Activated CD8-positive, alpha-beta memory T cell treated with anti-CD3 and anti-CD28 coated beads, Interleukin-2, amount 50 U/mL, for 48 hours (primary cell): ENCODE data around the gene ANO4.
"Not testable (repeated sequence)": the region's sequence is repeated elsewhere in the genome, so short reads cannot be mapped to it uniquely, and the experiment has no call there.

Experiments used
- DNase-seq: peaks from one replicate; pipeline ENCODE4 v3.0.0-alpha.2; 2020

The ANO4 gene

DNA sequence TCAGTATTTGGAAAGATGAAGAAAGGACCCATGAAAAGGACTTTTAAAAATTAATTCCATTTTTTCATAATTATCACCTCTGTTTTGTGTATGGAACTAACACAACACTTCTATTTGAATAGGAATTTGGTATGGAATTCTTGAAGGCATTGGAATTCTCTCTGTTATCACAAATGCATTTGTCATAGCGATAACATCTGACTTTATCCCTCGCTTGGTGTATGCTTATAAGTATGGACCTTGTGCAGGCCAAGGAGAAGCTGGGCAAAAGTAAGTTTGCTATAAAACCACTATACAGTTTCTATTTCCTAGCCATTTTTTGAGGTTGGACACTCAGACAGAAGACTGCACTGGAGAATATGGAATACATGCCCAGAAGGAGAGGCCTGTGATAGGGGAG, 316.9 kb downstream of the ANO4 start:
- DNase-seq = no peak

DNA sequence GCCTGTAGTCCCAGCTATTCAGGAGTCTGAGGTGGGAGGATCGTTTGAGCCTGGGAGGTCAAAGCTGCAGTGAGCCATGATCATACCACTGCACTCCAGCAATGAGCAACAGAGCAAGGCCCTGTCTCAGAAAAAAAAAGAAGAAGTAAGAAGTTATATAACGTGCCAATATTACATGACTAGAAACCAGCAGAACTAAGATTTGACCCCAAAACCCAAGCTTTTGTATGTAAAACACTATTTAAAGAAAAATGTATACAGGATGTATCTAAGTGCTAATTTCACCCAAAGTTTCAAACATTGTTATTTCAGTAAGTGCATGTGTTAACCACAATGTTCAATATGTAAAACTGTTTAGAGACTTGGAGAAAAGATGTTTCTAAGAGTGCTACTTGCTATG, 320.8 kb downstream of the ANO4 start:
- no peak for DNase-seq

DNA sequence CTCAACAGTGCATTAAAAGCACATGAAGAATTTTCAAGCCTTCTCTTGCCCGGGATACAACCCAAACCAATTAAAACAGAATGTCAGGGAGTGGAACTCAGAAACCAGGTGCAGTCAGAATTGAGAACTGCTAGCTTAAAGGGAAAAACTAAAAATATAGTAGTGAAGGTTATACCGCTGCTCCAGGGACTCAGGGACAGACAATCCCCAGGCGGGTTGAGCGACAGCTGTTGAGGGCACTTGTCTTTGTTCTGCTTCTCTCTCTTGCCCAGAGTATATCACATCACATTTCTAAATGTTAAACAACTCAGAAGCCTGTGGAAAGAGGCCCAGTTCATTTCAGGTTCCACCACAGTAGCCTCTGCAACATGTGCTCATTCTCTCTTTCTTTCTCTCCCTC, 322.3 kb downstream of the ANO4 start:
- no peak for DNase-seq

DNA sequence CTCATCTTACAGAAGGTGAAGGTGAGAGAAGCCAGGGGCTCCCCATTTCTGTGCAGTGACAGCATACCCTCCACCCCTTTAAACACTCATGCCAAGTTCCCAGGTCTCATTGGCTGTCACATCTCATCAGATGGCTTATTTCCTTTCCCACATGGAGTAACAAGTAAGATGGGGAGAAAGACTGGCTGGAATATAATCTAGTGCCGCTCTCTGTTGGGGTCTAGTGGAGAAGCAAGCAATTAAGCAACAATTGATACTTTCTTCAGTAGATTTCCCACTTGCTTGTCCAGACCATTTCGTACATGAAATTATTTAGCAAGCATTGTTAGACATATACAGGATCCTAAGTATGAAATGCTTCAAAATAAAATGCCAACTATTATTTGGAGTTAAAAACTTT, 323.3 kb downstream of the ANO4 start:
- DNase-seq = no peak

DNA sequence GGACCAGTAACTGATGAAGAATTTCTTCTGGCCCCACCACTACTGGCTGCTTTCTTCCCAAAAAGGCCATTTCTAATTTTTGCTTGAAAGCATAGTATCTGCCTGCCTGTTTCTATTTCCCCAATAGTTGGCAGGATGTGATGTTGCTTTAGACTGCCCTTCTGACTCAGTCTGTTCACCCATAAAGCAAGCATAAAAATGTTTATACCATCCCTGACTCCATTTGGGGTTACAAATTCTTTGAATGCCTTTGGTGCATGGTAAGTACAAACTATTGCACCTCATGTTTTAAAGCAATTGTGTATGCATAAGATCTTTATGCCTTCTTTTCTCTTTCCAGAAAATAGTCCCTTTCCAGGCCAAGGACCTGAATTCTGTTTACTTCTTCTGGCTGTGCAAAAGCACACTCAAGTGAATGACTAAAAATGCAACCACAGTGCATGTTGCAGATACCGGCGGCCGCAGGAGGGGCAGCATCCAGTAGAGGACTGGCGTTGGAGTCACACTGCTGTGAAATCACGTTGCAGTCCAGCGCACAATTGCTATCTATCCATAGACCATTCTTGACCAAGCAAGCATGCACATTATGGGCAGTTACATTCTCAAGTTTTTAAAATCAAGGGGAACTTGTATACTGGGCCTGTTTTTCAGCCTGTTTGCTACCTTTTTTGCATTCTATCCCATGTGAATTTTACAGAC, 333.1 kb downstream of the ANO4 start:
- no peak for DNase-seq

DNA sequence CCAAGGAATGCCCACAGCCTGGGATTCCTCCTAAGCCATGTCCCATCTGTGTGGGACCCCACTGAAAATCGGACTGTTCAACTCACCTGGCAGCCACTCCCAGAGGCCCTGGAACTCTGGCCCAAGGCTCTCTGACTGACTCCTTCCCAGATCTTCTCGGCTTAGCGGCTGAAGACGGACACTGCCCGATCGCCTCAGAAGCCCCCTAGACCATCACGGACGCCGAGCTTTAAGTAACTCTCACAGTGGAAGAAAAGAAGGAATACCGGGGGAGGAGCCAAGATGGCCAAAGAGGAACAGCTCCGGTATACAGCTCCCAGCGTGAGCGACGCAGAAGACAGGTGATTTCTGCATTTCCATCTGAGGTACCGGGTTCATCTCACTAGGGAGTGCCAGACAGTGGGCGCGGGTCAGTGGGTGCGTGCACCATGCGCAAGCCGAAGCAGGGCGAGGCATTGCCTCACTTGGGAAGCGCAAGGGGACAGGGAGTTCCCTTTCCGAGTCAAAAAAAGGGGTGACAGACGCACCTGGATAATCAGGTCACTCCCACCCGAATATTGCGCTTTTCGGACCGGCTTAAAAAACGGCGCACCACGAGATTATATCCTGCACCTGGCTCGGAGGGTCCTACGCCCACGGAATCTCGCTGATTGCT, 351.3 kb downstream of the ANO4 start:
- DNase-seq = not testable (repeated sequence)

DNA sequence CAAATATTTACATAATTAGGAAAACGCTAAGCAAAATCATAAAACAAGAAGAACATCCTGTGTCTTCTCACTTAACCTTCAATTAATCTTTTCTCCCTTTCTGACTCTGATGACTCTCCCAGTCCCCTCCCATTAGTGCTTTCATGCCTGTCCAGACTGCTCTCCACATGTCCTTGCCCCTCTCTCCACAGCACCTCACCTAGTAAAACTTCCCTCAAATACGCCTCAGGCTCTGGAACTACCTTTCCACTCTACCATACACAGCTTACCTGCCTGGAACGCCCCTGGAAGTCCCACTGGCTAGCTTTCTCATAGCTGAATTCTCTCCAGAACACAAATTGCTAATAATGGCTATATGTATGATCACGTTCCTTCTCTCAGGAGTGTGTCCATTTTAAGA, 370.7 kb downstream of the ANO4 start:
- no peak for DNase-seq

DNA sequence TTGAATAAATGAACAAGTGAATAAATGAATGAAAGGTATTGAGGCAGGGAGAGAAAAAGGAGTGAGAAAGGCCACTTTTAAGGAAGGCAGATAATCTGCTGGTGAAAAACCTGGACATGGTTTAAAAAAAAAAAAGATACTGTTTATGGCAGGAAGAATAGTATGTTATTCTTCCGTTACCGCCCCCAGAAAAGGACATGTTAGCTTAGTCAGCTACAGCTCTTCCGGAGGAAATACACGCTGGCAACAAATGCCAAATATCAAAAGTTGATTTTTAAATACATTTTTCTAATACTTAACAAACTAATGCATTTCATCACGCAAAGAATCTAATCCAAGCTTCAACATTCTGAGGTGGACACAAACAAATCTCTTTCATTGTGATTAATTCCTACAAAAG, 372.3 kb downstream of the ANO4 start:
- no peak for DNase-seq

DNA sequence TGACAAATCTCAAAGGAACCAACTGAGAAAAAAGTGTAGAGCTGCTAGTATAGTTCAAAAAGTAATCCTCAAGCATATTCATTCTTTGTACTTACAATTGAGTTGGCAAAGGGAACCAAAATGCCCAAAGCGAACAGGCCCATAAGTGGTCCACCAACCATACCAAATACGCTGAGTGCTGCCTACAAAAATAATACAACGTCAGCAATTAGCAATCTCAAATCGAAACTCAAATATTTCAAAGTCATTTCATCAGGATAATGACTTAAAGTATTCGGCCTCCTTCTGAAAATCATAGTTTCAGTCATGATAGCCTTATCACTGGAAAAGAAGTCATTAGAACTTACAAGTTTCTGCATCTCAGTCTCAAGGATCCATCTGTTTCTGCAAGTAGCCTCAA, 373.4 kb downstream of the ANO4 start:
- DNase-seq = no peak

DNA sequence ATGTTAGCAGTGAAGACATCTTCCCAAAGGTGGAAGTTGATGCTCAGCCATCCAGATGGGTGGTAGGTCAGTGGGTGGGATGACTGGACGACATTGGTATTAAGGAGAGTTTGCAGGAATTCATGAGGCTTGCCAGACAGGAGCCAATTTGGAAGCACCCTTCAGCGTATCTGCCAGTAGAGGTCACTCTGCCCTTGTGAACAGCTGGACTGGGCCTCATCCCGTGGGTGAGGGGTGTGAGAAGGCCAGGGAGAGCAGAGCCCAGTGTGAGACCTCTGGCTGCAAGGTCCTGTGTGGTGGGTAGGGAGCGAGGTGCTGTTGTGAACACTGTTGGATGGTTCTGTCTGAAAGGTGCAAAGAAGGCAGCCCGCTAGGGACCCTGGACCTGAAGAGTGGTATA, 377.7 kb downstream of the ANO4 start:
- DNase-seq = no peak

DNA sequence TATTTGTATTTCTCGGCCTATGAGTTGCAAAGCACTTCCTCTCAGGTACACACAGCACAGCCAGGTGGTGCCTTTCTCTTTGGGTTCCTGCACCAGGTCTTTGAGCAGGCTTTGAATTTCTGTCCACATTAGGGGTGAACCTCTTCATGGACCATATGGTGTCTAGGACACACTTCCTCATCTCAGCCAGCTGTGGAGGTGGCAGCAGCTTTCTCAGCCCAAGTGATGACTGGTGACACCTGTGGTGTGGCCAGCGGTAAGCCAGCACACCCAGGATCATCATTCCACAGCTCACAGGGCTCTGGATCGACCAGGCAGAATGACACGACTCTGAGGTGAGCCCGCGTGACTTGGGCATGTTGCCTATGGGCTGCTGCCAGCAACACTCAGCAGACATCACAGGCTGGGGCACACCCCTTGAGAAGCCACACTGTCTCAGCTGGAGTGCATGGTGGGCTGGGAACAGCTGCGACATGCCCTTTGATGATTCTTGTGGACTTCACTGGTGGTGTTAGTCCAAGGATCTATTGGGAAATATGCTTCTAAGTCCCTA, 378.7 kb downstream of the ANO4 start:
- DNase-seq = no peak

DNA sequence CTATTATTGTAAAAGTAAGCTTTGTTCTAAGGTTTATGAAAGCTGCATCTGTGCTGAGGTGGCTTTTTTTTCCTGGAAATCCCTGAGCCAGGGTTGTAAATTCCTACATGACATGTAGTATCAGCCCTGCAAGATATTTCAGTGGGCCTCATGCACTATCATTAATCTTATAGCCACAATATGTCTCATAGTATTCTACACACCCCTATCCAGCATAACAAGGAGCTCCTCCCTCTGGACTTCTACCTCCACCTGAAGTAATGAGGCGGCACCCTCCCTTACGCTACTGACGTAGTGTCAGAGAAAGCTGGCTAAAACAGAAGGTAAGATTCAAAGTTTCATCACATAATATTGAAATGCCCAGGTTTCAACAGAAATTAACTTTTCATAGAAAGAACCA, 380.0 kb downstream of the ANO4 start:
- no peak for DNase-seq
